H9 (cell line): ENCODE results near the gene UBASH3A. TPM values are rescaled to one million over a fixed set of nuclear protein-coding genes. Genes with fewer than 3 reads are reported as not detected.

ENCODE experiments used
- DNase-seq: peaks from one replicate; pipeline ENCODE4 v3.0.0-alpha.2; 2017
- H2AFZ ChIP-seq: one replicate; pipeline ENCODE4 v1.6.1; 2013; ENCODE audit warnings: mild to moderate bottlenecking, low read length, control low read depth, moderate library complexity
- H2AK5ac ChIP-seq: 2 replicates; pipeline ENCODE4 v1.6.1; 2013; ENCODE audit warnings: low read length, control low read depth, mixed read lengths; ENCODE audit not compliant: insufficient read length
- H2BK120ac ChIP-seq: one replicate; pipeline ENCODE4 v1.6.1; 2013; ENCODE audit warnings: low read depth, mild to moderate bottlenecking, low read length, control low read depth, inconsistent platforms; ENCODE audit not compliant: poor library complexity, severe bottlenecking
- H2BK12ac ChIP-seq: 2 replicates; pipeline ENCODE4 v1.6.1; 2013; ENCODE audit warnings: low read length, control low read depth, mixed read lengths, low read depth; ENCODE audit not compliant: insufficient read length
- H2BK15ac ChIP-seq: 2 replicates; pipeline ENCODE4 v1.6.1; 2013; ENCODE audit warnings: low read depth, low read length, control low read depth
- H2BK20ac ChIP-seq: one replicate; pipeline ENCODE4 v1.6.1; 2013; ENCODE audit warnings: low read depth, mild to moderate bottlenecking, low read length, control low read depth, inconsistent platforms; ENCODE audit not compliant: poor library complexity, severe bottlenecking
- H2BK5ac ChIP-seq: 2 replicates; pipeline ENCODE4 v1.6.1; 2013; ENCODE audit warnings: low read length, control low read depth, mixed read lengths; ENCODE audit not compliant: insufficient read length
- H3K14ac ChIP-seq: 2 replicates; pipeline ENCODE4 v1.6.1; 2013; ENCODE audit warnings: low read length, control low read depth; ENCODE audit not compliant: insufficient read depth
- H3K18ac ChIP-seq: 2 replicates; pipeline ENCODE4 v1.6.1; 2013; ENCODE audit warnings: low read depth, mild to moderate bottlenecking, mixed read lengths, low read length, control low read depth; ENCODE audit not compliant: insufficient read length
- H3K23ac ChIP-seq: 2 replicates; pipeline ENCODE4 v1.6.1; 2013; ENCODE audit warnings: low read length, control low read depth, mixed read lengths, low read depth; ENCODE audit not compliant: insufficient read length
- H3K23me2 ChIP-seq: 2 replicates; pipeline ENCODE4 v1.6.1; 2013; ENCODE audit warnings: low read depth, mild to moderate bottlenecking, mixed read lengths, low read length, control low read depth; ENCODE audit not compliant: insufficient read length, poor library complexity, severe bottlenecking
- H3K27ac ChIP-seq: 2 replicates; pipeline ENCODE4 v1.5.1; 2013; ENCODE audit warnings: low read length, control low read depth, mixed read lengths, low read depth; ENCODE audit not compliant: insufficient read length
- H3K27me3 ChIP-seq: 2 replicates; pipeline ENCODE4 v1.6.1; 2013; ENCODE audit warnings: low read length, control low read depth, inconsistent platforms; ENCODE audit not compliant: insufficient read depth
- H3K4ac ChIP-seq: 2 replicates; pipeline ENCODE4 v1.6.1; 2013; ENCODE audit warnings: low read depth, mild to moderate bottlenecking, control low read depth, inconsistent platforms, low read length, moderate library complexity
- H3K4me1 ChIP-seq: 2 replicates; pipeline ENCODE4 v1.6.1; 2013; ENCODE audit warnings: low read length, control low read depth, inconsistent platforms; ENCODE audit not compliant: insufficient read depth
- H3K4me2 ChIP-seq: 2 replicates; pipeline ENCODE4 v1.6.1; 2013; ENCODE audit warnings: low read length, control low read depth, mixed read lengths; ENCODE audit not compliant: insufficient read length, insufficient read depth
- H3K56ac ChIP-seq: 2 replicates; pipeline ENCODE4 v1.6.1; 2013; ENCODE audit warnings: low read depth, mild to moderate bottlenecking, mixed read lengths, low read length, control low read depth; ENCODE audit not compliant: insufficient read length
- H3K79me1 ChIP-seq: 2 replicates; pipeline ENCODE4 v1.6.1; 2013; ENCODE audit warnings: low read depth, mild to moderate bottlenecking, moderate library complexity, low read length, control low read depth, inconsistent platforms; ENCODE audit not compliant: insufficient read depth, poor library complexity, severe bottlenecking
- H3K79me2 ChIP-seq: 2 replicates; pipeline ENCODE4 v1.6.1; 2013; ENCODE audit warnings: low read length, control low read depth, inconsistent platforms; ENCODE audit not compliant: insufficient read depth
- H3K9ac ChIP-seq: 2 replicates; pipeline ENCODE4 v1.6.1; 2013; ENCODE audit warnings: low read length, control low read depth, mixed read lengths; ENCODE audit not compliant: insufficient read length; ENCODE audit errors: extremely low read depth
- H3K9me3 ChIP-seq: one replicate; pipeline ENCODE4 v1.6.1; 2013; ENCODE audit warnings: low read depth, low read length, inconsistent platforms; ENCODE audit not compliant: control insufficient read depth
- H3T11ph ChIP-seq: one replicate; pipeline ENCODE4 v1.6.1; 2013; ENCODE audit warnings: mild to moderate bottlenecking, low read length, control low read depth, inconsistent platforms
- H4K20me1 ChIP-seq: one replicate; pipeline ENCODE4 v1.6.1; 2013; ENCODE audit not compliant: control insufficient read depth, insufficient read length, insufficient read depth
- H4K5ac ChIP-seq: 2 replicates; pipeline ENCODE4 v1.6.1; 2013; ENCODE audit warnings: low read depth, mild to moderate bottlenecking, mixed read lengths, low read length, control low read depth; ENCODE audit not compliant: insufficient read length
- H4K8ac ChIP-seq: replicated peaks from 2 replicates; pipeline ENCODE4 v1.6.1; 2013; ENCODE audit warnings: low read length, control low read depth, mixed read lengths, low read depth; ENCODE audit not compliant: insufficient read length
- H4K91ac ChIP-seq: 2 replicates; pipeline ENCODE4 v1.6.1; 2013; ENCODE audit warnings: low read depth, mild to moderate bottlenecking, moderate library complexity, mixed read lengths, low read length, control low read depth; ENCODE audit not compliant: insufficient read length
- H3K27ac Mint-ChIP-seq, 3 experiments: 2 replicates in 2 of 3; 3 replicates in 1 of 3; pipeline ENCODE4 v1.8.0; 2020 to 2021; ENCODE audit warnings: mixed read lengths in 3 of 3, mild to moderate bottlenecking in 1 of 3, moderate library complexity in 1 of 3
- H3K27me3 Mint-ChIP-seq: 2 replicates; pipeline ENCODE4 v1.8.0; 2021; ENCODE audit warnings: low read depth, mild to moderate bottlenecking, moderate library complexity, mixed read lengths
- H3K36me3 Mint-ChIP-seq, 3 experiments: 2 replicates in 2 of 3; 3 replicates in 1 of 3; pipeline ENCODE4 v1.8.0; 2020 to 2021; ENCODE audit warnings: low read depth in 3 of 3, mixed read lengths in 3 of 3; ENCODE audit not compliant: insufficient read depth in 1 of 3
- H3K4me1 Mint-ChIP-seq, 2 experiments: 2 replicates each; pipeline ENCODE4 v1.8.0; 2020; ENCODE audit warnings: mixed read lengths in 2 of 2
- H3K4me3 Mint-ChIP-seq, 2 experiments: 2 replicates in 1 of 2; 3 replicates in 1 of 2; pipeline ENCODE4 v1.8.0; 2020 to 2021; ENCODE audit warnings: mild to moderate bottlenecking in 2 of 2, mixed read lengths in 2 of 2, moderate library complexity in 1 of 2
- H3K9me3 Mint-ChIP-seq, 2 experiments: 2 replicates in 1 of 2; 3 replicates in 1 of 2; pipeline ENCODE4 v1.8.0; 2020; ENCODE audit warnings: mild to moderate bottlenecking in 2 of 2, mixed read lengths in 2 of 2, moderate library complexity in 1 of 2
- WGBS: extraction: QIAGEN DNeasy Blood & Tissue Kit; methylation state at CpG from one replicate; pipeline ENCODE4 v1.1.7; 2013; ENCODE audit warnings: missing lambda C conversion rate, low lambda C conversion rate, mixed read lengths; ENCODE audit not compliant: insufficient read length; ENCODE audit errors: extremely low coverage; 5-methylcytosine and 5-hydroxymethylcytosine counted together
- total RNA-seq: library from RNA; stranded (reverse); gene quantifications from 2 replicates; pipeline ENCODE4 v1.2.1, GENCODE V29; 2021
- TF ChIP-seq, protein P1 (sequence below): fragments of 200-600 bp; sonication (generic); conservative IDR thresholded peaks from 3 replicates; pipeline ENCODE4 v1.8.0; 2021; ENCODE audit warnings: antibody characterized with exemption, mild to moderate bottlenecking

The UBASH3A gene
- total RNA-seq, 1 experiment from 2014 or later: not detected

DNA sequence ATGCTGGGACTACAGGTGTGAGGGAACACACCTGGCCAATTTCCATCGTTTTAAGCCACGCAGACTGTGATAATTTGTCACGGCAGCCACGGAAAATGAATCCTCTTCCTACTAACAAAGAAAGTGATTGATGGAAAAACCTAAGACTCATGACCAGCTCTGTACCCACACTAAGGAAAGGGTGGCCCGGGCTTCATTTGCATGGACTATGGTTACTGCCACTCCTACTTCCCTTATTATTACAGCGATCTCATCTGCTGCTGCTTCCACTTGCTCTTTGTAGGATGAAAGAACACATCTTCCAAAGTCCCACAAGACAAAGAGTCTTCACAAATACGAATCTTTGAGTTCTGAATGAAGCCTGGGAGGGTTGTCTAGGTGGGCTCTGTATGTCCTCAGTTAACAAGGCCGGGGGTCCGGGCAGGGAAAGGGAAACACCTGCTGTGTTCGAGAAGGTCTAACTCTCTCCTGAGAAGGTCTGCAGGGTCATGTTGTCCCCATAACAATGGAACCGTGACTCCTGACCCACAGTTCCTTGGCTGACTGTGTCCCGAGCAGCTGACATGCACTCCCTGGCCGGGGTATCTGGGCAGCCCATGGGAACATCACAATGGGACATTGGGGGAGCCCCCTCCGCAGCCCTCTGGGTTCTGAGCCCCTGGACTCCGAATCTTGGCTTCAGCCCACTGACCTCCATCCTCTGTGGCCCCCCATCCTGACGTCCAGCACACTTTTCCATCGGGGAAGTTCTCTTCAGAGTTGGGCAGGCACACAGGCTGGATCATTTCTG is 24.1 kb upstream of the UBASH3A start:
- Histone ChIP-seq H3K4me2 (no peak overlapping the region), H2BK20ac (no peak overlapping the region), H3K9ac (no peak overlapping the region), H3K79me1 (no peaks in the 10 kb centered on the region), H3K18ac (no peak overlapping the region), H2AFZ (no peak overlapping the region), H3K27me3 (no peaks in the 10 kb centered on the region), H4K20me1 (no peaks in the 10 kb centered on the region), H3K4ac (no peak overlapping the region), H3K56ac (no peak overlapping the region), H3K27ac (no peak overlapping the region), H2BK12ac (no peak overlapping the region), H3T11ph (no peak overlapping the region), H3K23ac (no peak overlapping the region), H3K79me2 (no peaks in the 10 kb centered on the region), H3K9me3 (no peaks in the 10 kb centered on the region), H4K8ac (no peak overlapping the region), H2BK15ac (no peak overlapping the region), H4K5ac (no peak overlapping the region), H2AK5ac (no peak overlapping the region), H2BK5ac (no peak overlapping the region), H4K91ac (no peak overlapping the region), H3K14ac (no peak overlapping the region; the same call in 1 of the 2 replicates), H3K4me1 (no peaks in the 10 kb centered on the region), H3K23me2 (no peaks in the 10 kb centered on the region), H2BK120ac (no peak overlapping the region)
- Mint-ChIP-seq H3K27ac (no peak overlapping the region), H3K9me3 (peaks cover 6 to 12% of the 10 kb centered on the region in 2 experiments), H3K36me3 (peaks cover 0 to 9% (median 0%) of the 10 kb centered on the region in 3 experiments; a peak in 2 of 7 replicates), H3K4me3 (no peak overlapping the region), H3K27me3 (peaks cover 18% of the 10 kb centered on the region), H3K4me1 (peaks cover 3 to 5% of the 10 kb centered on the region in 2 experiments; a peak in 3 of 4 replicates)
- WGBS: no CpG with 5 or more reads among the region's 17 CpGs
- TF ChIP-seq, protein P1, sequence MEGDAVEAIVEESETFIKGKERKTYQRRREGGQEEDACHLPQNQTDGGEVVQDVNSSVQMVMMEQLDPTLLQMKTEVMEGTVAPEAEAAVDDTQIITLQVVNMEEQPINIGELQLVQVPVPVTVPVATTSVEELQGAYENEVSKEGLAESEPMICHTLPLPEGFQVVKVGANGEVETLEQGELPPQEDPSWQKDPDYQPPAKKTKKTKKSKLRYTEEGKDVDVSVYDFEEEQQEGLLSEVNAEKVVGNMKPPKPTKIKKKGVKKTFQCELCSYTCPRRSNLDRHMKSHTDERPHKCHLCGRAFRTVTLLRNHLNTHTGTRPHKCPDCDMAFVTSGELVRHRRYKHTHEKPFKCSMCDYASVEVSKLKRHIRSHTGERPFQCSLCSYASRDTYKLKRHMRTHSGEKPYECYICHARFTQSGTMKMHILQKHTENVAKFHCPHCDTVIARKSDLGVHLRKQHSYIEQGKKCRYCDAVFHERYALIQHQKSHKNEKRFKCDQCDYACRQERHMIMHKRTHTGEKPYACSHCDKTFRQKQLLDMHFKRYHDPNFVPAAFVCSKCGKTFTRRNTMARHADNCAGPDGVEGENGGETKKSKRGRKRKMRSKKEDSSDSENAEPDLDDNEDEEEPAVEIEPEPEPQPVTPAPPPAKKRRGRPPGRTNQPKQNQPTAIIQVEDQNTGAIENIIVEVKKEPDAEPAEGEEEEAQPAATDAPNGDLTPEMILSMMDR: no peak
- no peak for DNase-seq
